Ishikawa (cell line): ENCODE data around the gene TNFAIP1.

Experiments
- CEBPB ChIP-seq: IDR thresholded peaks from 2 replicates; pipeline ENCODE4 v1.6.1; 2012
- CREB1 ChIP-seq: IDR thresholded peaks from 2 replicates; pipeline ENCODE4 v1.6.1; 2012; ENCODE audit warnings: low read depth
- EGR1 ChIP-seq: IDR thresholded peaks from 2 replicates; pipeline ENCODE4 v1.6.1; 2012
- EP300 ChIP-seq: IDR thresholded peaks from 2 replicates; pipeline ENCODE4 v1.6.1; 2012; ENCODE audit warnings: borderline replicate concordance
- FOXM1 ChIP-seq: IDR thresholded peaks from 2 replicates; pipeline ENCODE4 v1.6.1; 2012; ENCODE audit warnings: low read depth, borderline replicate concordance
- NFIC ChIP-seq: IDR thresholded peaks from 2 replicates; pipeline ENCODE4 v1.6.1; 2012
- RAD21 ChIP-seq: IDR thresholded peaks from 2 replicates; pipeline ENCODE4 v1.6.1; 2012; ENCODE audit warnings: low read depth
- TAF1 ChIP-seq: IDR thresholded peaks from 2 replicates; pipeline ENCODE4 v1.6.1; 2012; ENCODE audit warnings: low read depth, mild to moderate bottlenecking
- TCF12 ChIP-seq: IDR thresholded peaks from 2 replicates; pipeline ENCODE4 v1.6.1; 2012; ENCODE audit warnings: low read depth
- TEAD4 ChIP-seq: IDR thresholded peaks from 2 replicates; pipeline ENCODE4 v1.6.1; 2012
- YY1 ChIP-seq: IDR thresholded peaks from 2 replicates; pipeline ENCODE4 v1.6.1; 2012; ENCODE audit warnings: low read depth
- ZBTB7A ChIP-seq: IDR thresholded peaks from 2 replicates; pipeline ENCODE4 v1.6.1; 2012; ENCODE audit warnings: low read depth
- TF ChIP-seq, protein P1 (sequence below): IDR thresholded peaks from 2 replicates; pipeline ENCODE4 v1.6.1; 2012
- TF ChIP-seq, protein P2 (sequence below): IDR thresholded peaks from 2 replicates; pipeline ENCODE4 v1.6.1; 2012; ENCODE audit warnings: low read depth, mild to moderate bottlenecking
- TF ChIP-seq, protein P3 (sequence below): IDR thresholded peaks from 2 replicates; pipeline ENCODE4 v1.6.1; 2012

The TNFAIP1 gene

DNA sequence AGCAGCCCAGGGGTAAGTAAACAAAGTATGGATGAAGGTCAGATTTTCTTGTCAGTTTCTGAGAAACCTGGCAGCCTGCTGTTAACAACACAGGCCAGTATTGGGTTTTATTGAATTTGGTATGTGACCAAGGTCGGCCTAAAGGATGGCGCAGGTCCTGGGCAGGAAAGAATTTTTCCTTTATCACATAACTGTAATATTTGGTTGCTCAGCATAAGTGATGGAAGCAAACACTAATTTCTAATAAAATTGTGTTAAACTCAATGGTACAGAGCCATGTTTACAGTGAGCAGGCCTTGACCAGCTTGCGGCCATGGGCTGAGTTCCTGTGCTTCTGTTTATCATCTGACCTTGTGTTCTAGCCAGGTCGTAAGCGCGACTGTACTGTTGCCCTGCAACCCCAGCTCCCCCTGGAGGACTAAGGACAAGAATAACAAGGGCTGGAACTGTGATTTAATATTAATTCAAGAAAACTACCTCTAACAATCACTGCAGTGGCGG, 11.2 kb downstream of the TNFAIP1 start:
- TF ChIP-seq RAD21 (peak; percentile 26; the same call in 1 of the 2 replicates), EP300 (no peak), NFIC (no peak), TCF12 (no peak), TAF1 (no peak), YY1 (no peak), EGR1 (no peak)

DNA sequence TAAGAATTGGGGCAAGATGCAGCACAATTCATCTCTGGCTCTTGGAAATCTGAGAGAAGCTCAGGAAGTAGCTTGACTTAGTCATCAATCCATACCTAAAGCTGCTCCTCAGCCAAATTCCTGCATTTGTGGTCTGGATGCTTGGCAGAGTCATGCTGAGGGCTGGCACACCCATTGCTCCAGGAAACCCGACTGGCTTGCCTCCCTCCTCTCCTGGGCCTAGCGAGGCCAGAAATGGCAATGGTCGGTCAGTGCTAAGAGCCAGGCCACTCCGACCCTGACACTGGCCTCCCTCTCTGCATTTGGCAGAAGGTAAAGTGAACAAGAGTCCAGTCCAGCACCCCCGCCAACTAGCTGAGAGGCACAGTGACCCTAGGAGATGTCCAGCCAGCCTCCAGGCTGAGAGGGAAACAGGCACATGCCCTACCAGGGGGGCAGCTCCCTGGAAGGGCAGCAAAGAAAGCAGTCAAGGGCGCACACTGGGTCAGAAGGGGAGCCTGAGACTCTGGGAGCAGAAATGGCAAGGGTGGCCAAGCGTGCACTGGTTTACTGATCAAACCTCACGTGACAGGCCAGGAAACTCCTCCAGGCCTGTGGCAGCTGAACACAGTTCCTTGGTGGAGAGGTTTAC, 11.8 kb downstream of the TNFAIP1 start:
- TF ChIP-seq TEAD4, result peak; percentile 61
- no peak for TF ChIP-seq YY1
- TF ChIP-seq, protein P1, sequence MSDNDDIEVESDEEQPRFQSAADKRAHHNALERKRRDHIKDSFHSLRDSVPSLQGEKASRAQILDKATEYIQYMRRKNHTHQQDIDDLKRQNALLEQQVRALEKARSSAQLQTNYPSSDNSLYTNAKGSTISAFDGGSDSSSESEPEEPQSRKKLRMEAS, result no peak
- peak; percentile 57 for TF ChIP-seq NFIC
- peak; percentile 3; the same call in 1 of the 2 replicates for TF ChIP-seq EP300
- TF ChIP-seq, protein P2, sequence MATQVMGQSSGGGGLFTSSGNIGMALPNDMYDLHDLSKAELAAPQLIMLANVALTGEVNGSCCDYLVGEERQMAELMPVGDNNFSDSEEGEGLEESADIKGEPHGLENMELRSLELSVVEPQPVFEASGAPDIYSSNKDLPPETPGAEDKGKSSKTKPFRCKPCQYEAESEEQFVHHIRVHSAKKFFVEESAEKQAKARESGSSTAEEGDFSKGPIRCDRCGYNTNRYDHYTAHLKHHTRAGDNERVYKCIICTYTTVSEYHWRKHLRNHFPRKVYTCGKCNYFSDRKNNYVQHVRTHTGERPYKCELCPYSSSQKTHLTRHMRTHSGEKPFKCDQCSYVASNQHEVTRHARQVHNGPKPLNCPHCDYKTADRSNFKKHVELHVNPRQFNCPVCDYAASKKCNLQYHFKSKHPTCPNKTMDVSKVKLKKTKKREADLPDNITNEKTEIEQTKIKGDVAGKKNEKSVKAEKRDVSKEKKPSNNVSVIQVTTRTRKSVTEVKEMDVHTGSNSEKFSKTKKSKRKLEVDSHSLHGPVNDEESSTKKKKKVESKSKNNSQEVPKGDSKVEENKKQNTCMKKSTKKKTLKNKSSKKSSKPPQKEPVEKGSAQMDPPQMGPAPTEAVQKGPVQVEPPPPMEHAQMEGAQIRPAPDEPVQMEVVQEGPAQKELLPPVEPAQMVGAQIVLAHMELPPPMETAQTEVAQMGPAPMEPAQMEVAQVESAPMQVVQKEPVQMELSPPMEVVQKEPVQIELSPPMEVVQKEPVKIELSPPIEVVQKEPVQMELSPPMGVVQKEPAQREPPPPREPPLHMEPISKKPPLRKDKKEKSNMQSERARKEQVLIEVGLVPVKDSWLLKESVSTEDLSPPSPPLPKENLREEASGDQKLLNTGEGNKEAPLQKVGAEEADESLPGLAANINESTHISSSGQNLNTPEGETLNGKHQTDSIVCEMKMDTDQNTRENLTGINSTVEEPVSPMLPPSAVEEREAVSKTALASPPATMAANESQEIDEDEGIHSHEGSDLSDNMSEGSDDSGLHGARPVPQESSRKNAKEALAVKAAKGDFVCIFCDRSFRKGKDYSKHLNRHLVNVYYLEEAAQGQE, result no peak

DNA sequence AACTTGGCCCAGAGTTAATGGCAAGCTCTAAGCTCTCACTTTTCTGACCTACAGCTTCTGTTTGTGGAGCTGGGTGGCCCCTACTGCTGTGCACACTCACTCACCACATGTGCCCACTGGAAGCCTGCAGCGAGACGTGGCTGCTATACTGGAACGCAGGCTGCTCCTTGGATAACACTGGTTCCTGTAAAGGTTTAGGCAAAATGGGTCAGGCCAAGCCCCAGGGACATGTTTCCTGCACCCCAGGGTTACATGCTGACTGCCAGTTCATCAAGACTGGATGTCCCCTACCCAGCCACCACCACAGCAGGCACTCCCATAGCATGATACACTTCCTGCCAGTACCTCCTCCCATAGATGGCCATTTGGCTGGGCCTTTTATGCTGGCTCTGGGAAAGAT, 13.4 kb downstream of the TNFAIP1 start:
- TF ChIP-seq TAF1, result no peak
- TF ChIP-seq EP300, result no peak
- TF ChIP-seq CREB1, result no peak
- no peak for TF ChIP-seq YY1
- no peak for TF ChIP-seq NFIC
- TF ChIP-seq EGR1, result no peak
- no peak for TF ChIP-seq FOXM1
- no peak for TF ChIP-seq RAD21
- TF ChIP-seq, protein P1, result no peak
- no peak for TF ChIP-seq TEAD4
- TF ChIP-seq, protein P3, sequence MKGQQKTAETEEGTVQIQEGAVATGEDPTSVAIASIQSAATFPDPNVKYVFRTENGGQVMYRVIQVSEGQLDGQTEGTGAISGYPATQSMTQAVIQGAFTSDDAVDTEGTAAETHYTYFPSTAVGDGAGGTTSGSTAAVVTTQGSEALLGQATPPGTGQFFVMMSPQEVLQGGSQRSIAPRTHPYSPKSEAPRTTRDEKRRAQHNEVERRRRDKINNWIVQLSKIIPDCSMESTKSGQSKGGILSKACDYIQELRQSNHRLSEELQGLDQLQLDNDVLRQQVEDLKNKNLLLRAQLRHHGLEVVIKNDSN, result no peak
- TF ChIP-seq TCF12, result no peak
- no peak for TF ChIP-seq CEBPB
- TF ChIP-seq, protein P2, result no peak
- no peak for TF ChIP-seq ZBTB7A

DNA sequence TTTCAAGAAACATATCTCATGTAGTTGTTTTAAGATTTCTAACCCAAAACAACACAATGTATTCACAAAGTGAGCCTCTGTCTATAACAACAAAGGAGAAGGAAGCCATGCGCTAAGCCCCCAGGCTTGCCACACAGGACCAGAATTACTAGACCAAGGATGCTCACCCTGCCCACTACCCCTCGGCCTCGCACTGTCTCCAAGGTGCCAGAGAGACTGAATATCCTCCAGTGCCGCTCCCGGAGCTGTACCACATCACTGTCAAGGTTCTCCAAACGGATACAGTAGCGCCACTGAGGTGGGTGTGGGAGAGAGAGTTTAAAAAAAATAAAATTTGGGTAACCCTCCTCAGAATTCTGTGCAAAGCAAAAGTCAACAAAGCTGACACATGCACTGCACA, 14.7 kb downstream of the TNFAIP1 start:
- TF ChIP-seq CREB1, result no peak
- TF ChIP-seq RAD21, result no peak

DNA sequence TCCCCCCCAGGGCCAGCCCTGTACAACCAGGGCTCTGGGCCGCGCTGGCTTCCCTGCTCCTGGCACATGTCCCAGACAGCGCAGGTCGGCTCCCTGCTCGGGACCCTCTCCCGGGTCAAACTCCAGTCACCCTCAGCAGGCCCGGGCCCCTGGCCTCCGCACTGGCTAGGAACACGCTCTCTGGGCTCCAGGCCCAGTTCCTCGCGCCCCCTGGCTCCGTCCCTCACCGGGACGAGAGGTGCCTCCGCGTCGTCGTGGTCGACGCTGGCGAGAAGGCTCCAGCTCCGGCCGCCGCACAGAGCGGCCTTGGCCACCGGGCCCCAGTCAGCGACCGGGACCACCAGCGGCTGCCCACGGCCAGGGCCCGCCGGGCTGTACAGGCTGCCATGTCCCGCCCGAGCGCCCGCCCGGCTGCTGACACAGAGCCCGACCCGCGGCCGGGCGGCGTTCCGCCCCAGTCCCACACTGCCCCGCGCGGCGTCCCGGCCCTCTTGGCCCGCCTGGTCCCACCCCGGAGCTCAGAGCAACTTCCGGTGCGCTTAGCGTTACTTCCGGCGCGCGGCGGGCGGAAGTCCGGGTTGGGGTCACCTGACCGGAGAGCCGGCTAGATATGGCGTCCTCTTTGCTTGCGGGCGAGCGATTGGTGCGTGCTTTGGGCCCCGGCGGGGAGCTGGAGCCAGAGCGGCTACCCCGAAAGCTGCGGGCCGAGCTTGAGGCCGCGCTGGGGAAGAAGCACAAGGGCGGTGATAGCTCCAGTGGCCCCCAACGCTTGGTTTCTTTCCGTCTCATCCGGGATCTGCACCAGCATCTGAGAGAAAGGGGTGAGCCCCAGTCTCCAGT, 21.7 kb downstream of the TNFAIP1 start, which contains the start of gene POLDIP2:
Gene POLDIP2 (minus strand): TSS at position 467 of the 840 bp plus-strand sequence. CDS start 79 bp downstream, at position 388.
- TF ChIP-seq TCF12 (peak; percentile 43; the same call in 1 of the 2 replicates), YY1 (peak; percentile 96), RAD21 (no peak), TAF1 (peak; percentile 90), CEBPB (no peak), EP300 (no peak), NFIC (no peak), TEAD4 (no peak), EGR1 (peak; percentile 21; the same call in 1 of the 2 replicates), CREB1 (peak; percentile 77), ZBTB7A (no peak)
- TF ChIP-seq, protein P1, result peak; percentile 47; the same call in 1 of the 2 replicates
- TF ChIP-seq, protein P3, result peak; percentile 98
